ENCODE data around the gene FASLG. TPM values are rescaled to one million over a fixed set of nuclear protein-coding genes. Genes with fewer than 3 reads are reported as not detected.

FASLG gene
- total RNA-seq, 2 experiments from 2014 or later: 11.8 to 12.5 TPM

- no peaks in the 10 kb centered on the region for H3K27me3 Mint-ChIP-seq
- H3K9me3 Mint-ChIP-seq: peaks cover 16% of the 10 kb centered on the region
- H3K4me1 Mint-ChIP-seq: peaks cover 58% of the 10 kb centered on the region
- H3K36me3 Mint-ChIP-seq: peaks cover 13% of the 10 kb centered on the region
- no peak overlapping the region for H3K4me3 Mint-ChIP-seq
- H3K27ac Mint-ChIP-seq: peak overlapping the region; percentile 99
- no peak for DNase-seq
Observed at GRCh38 chr1:172637522-172637921, 21.4 kb upstream of the FASLG start.

GRCh38 chr1:172638249-172638648, 20.7 kb upstream of the FASLG start:
- H3K4me3 Mint-ChIP-seq: peak overlapping the region; percentile 62
- H3K36me3 Mint-ChIP-seq: peaks cover 13% of the 10 kb centered on the region
- H3K27ac Mint-ChIP-seq: peak overlapping the region; percentile 99
- H3K4me1 Mint-ChIP-seq: peaks cover 63% of the 10 kb centered on the region
- DNase-seq: no peak
- H3K27me3 Mint-ChIP-seq: no peaks in the 10 kb centered on the region
- peaks cover 19% of the 10 kb centered on the region for H3K9me3 Mint-ChIP-seq

GRCh38 chr1:172638885-172639831, 19.7 kb upstream of the FASLG start:
- peaks cover 19% of the 10 kb centered on the region for H3K9me3 Mint-ChIP-seq
- peak overlapping the region; percentile 99 for H3K27ac Mint-ChIP-seq
- H3K4me1 Mint-ChIP-seq: peaks cover 72% of the 10 kb centered on the region
- H3K27me3 Mint-ChIP-seq: no peaks in the 10 kb centered on the region
- peak; percentile 86 for DNase-seq
- peak overlapping the region; percentile 62 for H3K4me3 Mint-ChIP-seq
- H3K36me3 Mint-ChIP-seq: peaks cover 13% of the 10 kb centered on the region

GRCh38 chr1:172640111-172640510, 18.8 kb upstream of the FASLG start:
- peaks cover 14% of the 10 kb centered on the region for H3K36me3 Mint-ChIP-seq
- peaks cover 19% of the 10 kb centered on the region for H3K9me3 Mint-ChIP-seq
- peak overlapping the region; percentile 99 for H3K27ac Mint-ChIP-seq
- no peak overlapping the region for H3K4me3 Mint-ChIP-seq
- H3K27me3 Mint-ChIP-seq: peaks cover 7% of the 10 kb centered on the region
- peaks cover 80% of the 10 kb centered on the region for H3K4me1 Mint-ChIP-seq
- no peak for DNase-seq

- H3K27ac Mint-ChIP-seq: peak overlapping the region; percentile 61
- no peak for DNase-seq
- peaks cover 18% of the 10 kb centered on the region for H3K36me3 Mint-ChIP-seq
- peaks cover 93% of the 10 kb centered on the region for H3K4me1 Mint-ChIP-seq
- H3K4me3 Mint-ChIP-seq: no peak overlapping the region
- H3K27me3 Mint-ChIP-seq: peaks cover 12% of the 10 kb centered on the region
- H3K9me3 Mint-ChIP-seq: peaks cover 18% of the 10 kb centered on the region
Observed at GRCh38 chr1:172641492-172641891, 17.4 kb upstream of the FASLG start.

GRCh38 chr1:172642970-172643369, 15.9 kb upstream of the FASLG start:
- H3K36me3 Mint-ChIP-seq: peaks cover 9% of the 10 kb centered on the region
- H3K27me3 Mint-ChIP-seq: peaks cover 12% of the 10 kb centered on the region
- H3K4me3 Mint-ChIP-seq: no peak overlapping the region
- peaks cover 9% of the 10 kb centered on the region for H3K9me3 Mint-ChIP-seq
- H3K27ac Mint-ChIP-seq: peak overlapping the region; percentile 47
- DNase-seq: no peak
- H3K4me1 Mint-ChIP-seq: peaks cover 94% of the 10 kb centered on the region

GRCh38 chr1:172646653-172647052, 12.2 kb upstream of the FASLG start:
- Mint-ChIP-seq H3K27ac (peak overlapping the region; percentile 72), H3K4me1 (peaks cover 67% of the 10 kb centered on the region)

GRCh38 chr1:172647110-172647564, 11.8 kb upstream of the FASLG start:
- Mint-ChIP-seq H3K4me1 (peaks cover 63% of the 10 kb centered on the region), H3K9me3 (peaks cover 4% of the 10 kb centered on the region), H3K36me3 (peaks cover 9% of the 10 kb centered on the region), H3K27me3 (peaks cover 31% of the 10 kb centered on the region), H3K27ac (peak overlapping the region; percentile 72), H3K4me3 (no peak overlapping the region)
- peak; percentile 58 for DNase-seq

More at GRCh38 chr1:172646653-172647052, 12.2 kb upstream of the FASLG start:
- Mint-ChIP-seq H3K36me3 (peaks cover 9% of the 10 kb centered on the region), H3K9me3 (peaks cover 4% of the 10 kb centered on the region), H3K4me3 (no peak overlapping the region), H3K27me3 (peaks cover 30% of the 10 kb centered on the region)
- DNase-seq: no peak

- Mint-ChIP-seq H3K4me1 (peaks cover 55% of the 10 kb centered on the region), H3K27me3 (peaks cover 38% of the 10 kb centered on the region), H3K9me3 (peaks cover 4% of the 10 kb centered on the region), H3K27ac (no peak overlapping the region), H3K4me3 (no peak overlapping the region), H3K36me3 (peaks cover 9% of the 10 kb centered on the region)
- DNase-seq: no peak
Observed at GRCh38 chr1:172647987-172648386, 10.9 kb upstream of the FASLG start.

- Mint-ChIP-seq H3K27ac (no peak overlapping the region), H3K4me1 (peaks cover 53% of the 10 kb centered on the region), H3K36me3 (peaks cover 4% of the 10 kb centered on the region), H3K27me3 (peaks cover 43% of the 10 kb centered on the region), H3K9me3 (peaks cover 1% of the 10 kb centered on the region), H3K4me3 (no peak overlapping the region)
- DNase-seq: no peak
Observed at GRCh38 chr1:172650474-172651193, 8.3 kb upstream of the FASLG start.

GRCh38 chr1:172653015-172653709, 5.7 kb upstream of the FASLG start:
- Mint-ChIP-seq H3K36me3 (peaks cover 3% of the 10 kb centered on the region), H3K4me3 (no peak overlapping the region)

GRCh38 chr1:172654535-172654934, 4.4 kb upstream of the FASLG start:
- Mint-ChIP-seq H3K27ac (no peak overlapping the region), H3K4me3 (no peak overlapping the region), H3K27me3 (peaks cover 43% of the 10 kb centered on the region), H3K4me1 (peaks cover 39% of the 10 kb centered on the region), H3K9me3 (no peaks in the 10 kb centered on the region), H3K36me3 (peaks cover 3% of the 10 kb centered on the region)
- DNase-seq: no peak

More at GRCh38 chr1:172653015-172653709, 5.7 kb upstream of the FASLG start:
- H3K4me1 Mint-ChIP-seq: peaks cover 34% of the 10 kb centered on the region
- no peaks in the 10 kb centered on the region for H3K9me3 Mint-ChIP-seq
- no peak for DNase-seq
- no peak overlapping the region for H3K27ac Mint-ChIP-seq
- peaks cover 50% of the 10 kb centered on the region for H3K27me3 Mint-ChIP-seq

GRCh38 chr1:172656576-172656975, 2.3 kb upstream of the FASLG start:
- no peaks in the 10 kb centered on the region for H3K9me3 Mint-ChIP-seq
- peaks cover 57% of the 10 kb centered on the region for H3K4me1 Mint-ChIP-seq
- no peak overlapping the region for H3K4me3 Mint-ChIP-seq
- H3K36me3 Mint-ChIP-seq: peaks cover 20% of the 10 kb centered on the region
- peaks cover 43% of the 10 kb centered on the region for H3K27me3 Mint-ChIP-seq
- H3K27ac Mint-ChIP-seq: no peak overlapping the region
- no peak for DNase-seq

- no peak for DNase-seq
- H3K36me3 Mint-ChIP-seq: peaks cover 20% of the 10 kb centered on the region
- H3K4me3 Mint-ChIP-seq: no peak overlapping the region
- peaks cover 2% of the 10 kb centered on the region for H3K9me3 Mint-ChIP-seq
- H3K4me1 Mint-ChIP-seq: peaks cover 66% of the 10 kb centered on the region
- peaks cover 38% of the 10 kb centered on the region for H3K27me3 Mint-ChIP-seq
- no peak overlapping the region for H3K27ac Mint-ChIP-seq
Observed at GRCh38 chr1:172657586-172657985, 1.3 kb upstream of the FASLG start.

Measured in activated naive CD8-positive, alpha-beta T cell treated with anti-CD3 and anti-CD28 coated beads for 36 hours (primary cell).